Activated CD4-positive, alpha-beta T cell treated with anti-CD3 and anti-CD28 coated beads, Interleukin-2, amount 50 U/mL, for 1 hour (primary cell): ENCODE data around the gene ZNF865.

Experiments
- DNase-seq: peaks from one replicate; pipeline ENCODE4 v3.0.0-alpha.2; 2020

The ZNF865 gene

DNA sequence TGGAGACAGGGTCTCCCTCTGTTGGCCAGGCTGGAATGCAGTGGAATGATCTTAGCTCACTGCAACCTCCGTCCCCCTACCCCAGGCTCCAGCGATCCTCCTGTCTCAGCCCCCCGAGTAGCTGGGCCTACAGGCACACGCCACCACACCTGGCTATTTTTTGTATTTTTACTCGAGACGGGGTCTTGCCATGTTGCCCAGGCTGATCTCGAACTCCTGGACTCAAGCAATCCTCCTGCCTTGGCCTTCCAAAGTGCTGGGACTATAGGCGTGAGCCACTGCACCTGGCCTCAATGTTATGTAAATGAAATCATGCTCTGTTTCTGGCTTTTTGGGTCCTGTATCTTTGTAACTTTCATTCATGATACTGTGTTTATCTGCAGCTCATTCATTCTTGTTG lies 16.7 kb upstream of the ZNF865 start:
- no peak for DNase-seq

DNA sequence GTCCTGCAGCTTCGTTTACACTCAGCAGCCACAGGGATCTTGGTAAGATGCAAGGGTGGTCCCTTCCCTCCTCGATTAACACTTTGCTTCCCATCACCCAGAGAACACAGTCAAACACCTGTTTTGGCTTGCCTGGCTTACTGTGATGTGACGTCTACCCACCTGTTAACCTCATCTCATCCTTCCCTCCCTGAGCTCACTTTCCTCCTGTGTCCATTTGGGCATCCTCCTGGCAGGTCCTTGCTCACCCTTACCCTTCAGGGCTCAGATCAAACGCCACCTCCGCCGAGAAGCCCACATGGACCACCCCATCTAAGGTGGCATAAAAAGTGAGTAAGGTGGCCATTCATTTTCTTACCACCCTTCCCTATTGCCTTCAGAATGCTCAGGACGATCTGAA lies 15.3 kb upstream of the ZNF865 start:
- DNase-seq: no peak

DNA sequence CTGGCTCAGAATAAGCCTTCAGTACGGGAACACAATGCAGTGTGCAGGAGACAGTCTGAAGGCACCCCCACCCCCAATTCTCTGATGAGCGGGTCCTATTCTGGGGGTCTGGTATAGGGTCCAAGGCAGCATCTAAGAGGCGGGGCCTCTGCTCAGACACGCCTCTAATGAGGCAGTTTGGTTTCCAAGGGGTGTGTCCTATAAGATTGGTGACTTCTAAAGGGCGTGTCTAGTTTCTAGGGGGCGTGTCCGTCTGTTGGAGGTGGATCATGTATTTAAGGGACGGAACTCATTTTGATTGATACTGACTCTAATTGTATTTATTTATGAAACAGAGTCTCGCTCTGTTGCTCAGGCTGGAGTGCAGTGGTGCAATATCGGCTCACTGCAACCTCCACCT lies 14.8 kb upstream of the ZNF865 start:
- no peak for DNase-seq

DNA sequence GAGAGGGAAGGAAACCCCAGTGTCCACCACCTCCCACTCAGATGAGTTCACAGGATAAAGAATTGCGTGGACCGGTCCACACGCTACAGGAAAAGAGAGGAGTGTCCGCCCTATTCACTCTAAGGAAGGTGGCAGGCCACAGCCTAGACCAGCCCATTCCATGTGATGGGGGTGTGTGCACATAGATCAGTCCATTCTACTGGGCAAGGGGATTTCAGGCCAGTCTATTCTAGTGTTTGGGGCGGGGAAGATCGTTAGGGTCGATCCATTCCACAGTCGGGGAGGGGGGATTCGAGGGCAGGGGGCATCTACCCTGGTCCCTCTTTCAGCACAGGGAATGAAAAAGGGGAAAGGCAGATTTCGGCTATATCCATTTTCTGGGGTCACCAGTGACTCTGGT lies 13.9 kb upstream of the ZNF865 start:
- DNase-seq: no peak

DNA sequence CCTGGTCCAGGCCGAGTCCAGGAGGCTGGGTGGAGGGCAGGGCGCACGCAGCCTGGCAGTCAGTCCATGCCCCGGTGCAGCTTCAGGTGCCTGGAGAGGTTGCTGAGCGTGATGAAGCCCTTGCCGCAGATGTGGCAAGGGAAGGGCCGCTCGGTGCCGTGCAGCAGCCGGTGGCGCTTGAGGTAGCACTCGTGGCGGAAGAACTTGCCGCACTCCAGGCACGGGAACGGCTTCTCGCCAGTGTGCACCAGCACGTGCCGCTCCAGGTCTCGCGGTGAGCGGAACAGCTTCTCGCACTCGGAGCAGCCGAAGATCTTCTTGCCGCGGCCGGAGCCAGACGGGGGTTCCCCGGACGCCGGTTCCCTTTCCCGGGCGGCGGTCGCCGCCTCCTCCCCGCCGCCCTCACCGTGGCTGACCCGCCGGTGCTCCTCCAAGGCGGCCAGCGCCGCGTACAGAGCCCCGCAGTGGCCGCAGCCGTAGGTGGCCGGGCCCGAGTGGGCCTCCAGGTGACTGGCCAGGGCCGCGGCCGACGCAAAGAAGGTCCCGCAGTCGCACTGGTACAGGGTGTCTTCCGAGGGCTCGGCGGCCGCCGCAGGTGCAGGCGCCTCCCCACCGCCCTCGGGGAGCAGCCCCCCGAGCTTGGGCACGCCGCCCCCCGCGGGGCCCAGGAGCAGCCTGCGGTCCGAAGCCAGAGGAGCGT lies 12.9 kb upstream of the ZNF865 start:
- no peak for DNase-seq

DNA sequence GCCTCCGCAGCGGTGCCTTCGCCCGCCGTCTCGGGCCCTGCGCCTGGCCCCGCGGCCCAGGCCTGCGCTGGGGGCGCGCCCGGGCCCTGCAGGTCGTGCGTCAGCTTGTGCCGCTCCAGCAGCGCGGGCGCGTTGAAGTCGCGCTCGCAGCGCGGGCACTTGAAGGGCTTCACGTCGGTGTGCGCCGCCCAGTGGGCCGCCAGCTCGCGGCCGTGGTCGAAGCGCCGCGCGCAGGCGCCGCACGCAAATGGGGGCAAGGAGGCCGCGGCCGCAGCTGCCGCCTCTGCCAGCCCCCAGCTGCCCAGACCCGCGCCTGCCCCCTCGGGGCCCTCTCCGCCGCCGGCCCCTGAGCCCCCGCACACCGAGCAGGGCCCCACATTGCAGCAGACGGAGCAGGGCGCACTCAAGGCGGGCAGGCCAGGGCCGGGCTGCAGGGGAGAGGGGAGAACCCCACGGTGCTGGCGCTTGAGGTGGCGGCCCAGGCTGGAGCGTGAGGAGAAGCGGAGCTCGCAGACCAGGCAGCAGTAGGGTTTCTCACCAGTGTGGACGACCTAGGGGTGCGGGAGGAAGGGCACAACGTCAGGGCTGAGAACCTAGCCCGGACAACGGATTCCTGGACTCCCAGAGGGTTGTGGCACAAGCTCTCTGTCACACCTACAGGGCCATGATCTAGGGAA lies 12.2 kb upstream of the ZNF865 start:
- DNase-seq: no peak

DNA sequence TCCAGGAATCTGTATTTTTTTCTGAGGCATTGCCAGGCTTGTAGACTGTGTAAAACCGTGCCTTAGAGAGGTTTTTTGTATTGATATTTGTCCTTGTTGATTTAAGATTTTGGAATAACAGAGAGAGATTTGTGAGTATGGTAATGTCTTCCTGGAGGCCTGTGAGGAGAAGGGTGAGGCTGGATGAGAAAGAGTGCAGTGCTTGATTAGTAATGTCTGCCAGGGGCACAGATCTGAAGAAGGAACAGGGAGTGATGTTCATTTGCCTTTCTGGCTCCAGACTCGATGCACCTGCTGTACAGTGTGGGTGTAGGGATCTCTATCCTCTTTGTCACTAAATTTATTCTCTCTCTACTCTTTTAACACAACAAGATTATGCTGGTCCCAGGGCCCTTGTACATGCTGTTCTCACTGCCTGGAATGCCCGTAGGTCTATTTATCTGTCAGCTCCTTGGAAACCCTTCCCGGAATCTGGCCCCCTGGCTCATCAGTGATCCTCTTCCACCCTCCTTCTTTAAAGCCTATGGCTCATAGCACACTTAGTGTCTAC lies 10.4 kb upstream of the ZNF865 start:
- no peak for DNase-seq

DNA sequence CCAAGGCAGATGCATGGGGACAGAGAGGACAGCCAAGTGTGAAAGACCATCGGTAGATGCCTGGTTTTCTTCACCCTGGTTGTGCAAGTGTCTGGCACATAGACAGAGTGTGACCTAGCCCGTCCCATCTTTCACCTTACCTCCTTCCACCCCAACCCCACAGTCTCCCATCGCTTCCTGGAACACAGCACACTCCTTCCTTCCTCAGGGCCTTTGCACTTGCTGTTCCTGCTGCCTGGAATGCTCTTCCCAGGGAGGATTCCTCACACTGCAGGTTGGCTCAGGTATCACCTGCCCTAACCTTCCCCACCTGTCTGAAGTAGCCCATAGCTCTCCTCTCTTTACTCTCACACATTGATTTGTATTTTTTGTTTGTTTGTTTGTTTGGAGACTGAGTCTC lies 9.1 kb upstream of the ZNF865 start:
- no peak for DNase-seq

DNA sequence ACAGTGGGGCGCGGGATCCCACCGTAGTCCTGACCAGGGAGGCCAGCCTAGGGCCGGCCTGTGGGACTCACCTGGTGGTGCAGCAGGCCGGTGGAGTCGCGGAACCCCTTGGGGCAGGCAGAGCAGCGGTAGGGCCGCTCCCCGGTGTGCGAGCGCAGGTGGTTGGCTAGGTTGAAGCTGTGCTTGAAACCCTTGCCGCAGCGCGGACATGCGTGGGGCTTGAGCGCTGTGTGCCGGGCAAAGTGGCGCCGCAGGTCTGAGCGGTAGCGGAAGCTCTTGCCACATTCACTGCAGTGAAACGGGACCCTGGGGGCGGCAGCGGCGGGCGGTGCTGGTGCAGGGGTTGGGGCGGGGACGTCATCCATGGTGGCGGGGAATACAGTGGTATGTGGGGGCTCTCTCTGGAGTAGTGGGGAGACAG lies 7.9 kb upstream of the ZNF865 start:
- DNase-seq: no peak

DNA sequence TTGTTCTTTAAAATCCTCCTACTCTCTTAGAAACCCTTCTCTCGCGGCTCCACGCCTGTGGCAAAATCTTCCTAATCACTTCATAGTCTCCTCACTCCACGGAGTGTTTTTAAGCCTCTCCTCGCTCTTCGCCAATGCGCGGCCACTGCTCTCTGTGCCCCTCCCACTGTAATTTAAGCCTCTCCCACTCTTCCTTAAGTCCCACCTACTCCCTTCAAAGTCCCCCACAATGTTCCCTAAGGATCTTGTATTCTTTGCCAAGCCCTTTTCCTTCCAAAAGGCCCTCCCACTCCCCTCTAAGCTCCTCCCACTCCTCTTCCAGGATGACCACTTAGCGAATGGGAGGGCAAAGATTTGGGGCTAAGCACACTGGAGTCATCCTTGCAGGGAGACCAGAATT lies 7.4 kb upstream of the ZNF865 start:
- no peak for DNase-seq

DNA sequence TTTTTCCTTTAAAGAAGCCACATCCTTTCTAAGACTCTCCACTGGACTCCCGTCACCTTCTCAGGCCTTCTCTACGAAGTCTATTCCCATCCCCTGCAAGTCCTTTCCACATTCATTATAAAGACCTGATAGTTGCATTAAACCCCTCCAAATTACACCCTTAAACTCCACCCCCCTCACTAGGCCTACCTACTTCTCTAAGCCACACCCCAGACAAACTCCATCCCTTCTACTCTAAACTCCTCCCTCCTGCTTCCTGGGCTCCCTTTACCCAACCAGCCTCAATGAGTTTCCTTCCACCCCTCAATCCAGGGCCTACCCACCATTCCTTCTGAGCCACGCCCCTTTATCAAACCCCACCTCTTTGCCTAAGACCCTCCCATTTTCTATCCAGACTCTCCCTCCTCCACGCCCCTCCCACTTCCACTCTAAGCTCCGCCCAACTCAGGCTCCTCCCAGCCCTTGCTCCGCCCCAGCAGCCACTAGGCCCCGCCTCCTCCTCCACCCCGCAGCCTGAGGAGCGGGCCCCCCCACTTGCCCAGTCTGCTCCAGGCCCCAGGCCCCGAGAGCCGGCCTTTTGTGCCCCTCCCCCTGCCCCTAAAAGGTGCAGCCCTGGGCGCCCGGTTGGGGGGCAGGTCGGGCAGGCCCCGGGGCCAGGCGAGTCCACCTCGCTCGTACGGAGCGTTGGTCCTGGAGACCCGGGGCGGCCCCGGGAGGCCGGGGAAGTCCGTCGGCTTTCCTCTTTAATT lies 6.6 kb upstream of the ZNF865 start:
- DNase-seq: peak; percentile 93

DNA sequence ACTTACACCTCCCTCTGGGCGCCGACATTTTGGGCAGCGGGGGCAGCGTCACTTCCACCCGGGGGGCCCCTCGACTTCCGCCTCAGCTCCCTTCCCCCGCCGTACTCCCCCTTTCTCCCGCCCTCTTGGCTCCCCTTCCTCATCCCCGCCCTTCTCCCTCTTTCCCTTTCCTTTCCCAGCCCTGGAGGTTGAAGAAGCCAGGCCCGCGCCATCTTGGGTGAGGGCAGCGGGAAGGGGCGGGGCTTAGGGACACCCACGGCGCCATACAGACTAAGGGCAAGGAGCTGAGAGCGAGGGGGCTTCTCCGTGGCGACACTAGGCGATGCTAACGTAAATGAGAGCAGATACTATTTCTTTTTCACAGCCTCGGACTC lies 6.0 kb upstream of the ZNF865 start, which contains the start of gene FIZ1:
FIZ1 (minus strand) TSS at position 50 of the 374 bp plus-strand sequence. CDS start 1,652 bp downstream, outside the sequence.
- DNase-seq: peak; percentile 93

DNA sequence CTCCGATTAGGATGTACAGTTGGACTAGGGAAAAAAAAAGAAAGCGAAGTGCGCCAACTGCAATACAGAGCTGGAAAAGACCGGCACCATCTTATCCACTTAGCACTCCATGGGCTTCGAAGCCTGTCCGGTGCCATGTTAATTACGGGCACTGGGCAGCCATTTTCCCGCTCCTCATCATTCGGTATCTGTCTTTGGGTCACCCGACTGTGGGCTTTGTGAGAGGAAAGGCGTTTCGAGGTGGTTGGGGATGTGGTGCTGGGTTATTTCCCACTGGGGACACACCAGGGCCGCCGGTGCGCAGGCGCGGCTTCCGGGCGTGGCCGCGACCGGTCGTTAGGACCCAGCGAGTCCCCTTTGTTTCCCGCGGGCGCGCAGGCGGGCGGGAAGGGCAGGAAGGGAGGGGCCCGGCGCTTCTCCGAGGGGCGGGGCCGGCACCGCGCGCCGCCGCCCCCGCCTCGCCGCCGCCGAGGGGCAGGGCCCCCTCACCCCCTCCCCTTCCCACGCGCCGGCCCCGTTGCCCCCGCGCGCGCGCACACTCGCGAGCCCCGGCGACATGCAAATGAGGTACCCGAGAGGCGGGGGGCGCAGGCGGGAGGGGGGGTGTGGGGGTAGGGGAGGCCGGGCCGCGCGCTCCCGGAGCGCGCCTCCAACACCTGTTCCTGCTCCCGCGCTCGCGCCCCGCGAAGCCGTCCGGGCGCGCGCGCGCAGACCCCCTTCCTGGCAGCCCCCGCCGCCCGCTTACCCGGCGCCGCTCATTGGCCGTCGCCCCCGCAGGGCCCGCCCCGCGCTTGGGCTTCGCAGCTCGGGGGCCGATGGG lies 5.4 kb upstream of the ZNF865 start, which contains the start of gene ZNF524:
ZNF524 (plus strand) TSS at position 447 of the 820 bp plus-strand sequence. CDS start 1,825 bp downstream, outside the sequence.
- DNase-seq: peak; percentile 76

DNA sequence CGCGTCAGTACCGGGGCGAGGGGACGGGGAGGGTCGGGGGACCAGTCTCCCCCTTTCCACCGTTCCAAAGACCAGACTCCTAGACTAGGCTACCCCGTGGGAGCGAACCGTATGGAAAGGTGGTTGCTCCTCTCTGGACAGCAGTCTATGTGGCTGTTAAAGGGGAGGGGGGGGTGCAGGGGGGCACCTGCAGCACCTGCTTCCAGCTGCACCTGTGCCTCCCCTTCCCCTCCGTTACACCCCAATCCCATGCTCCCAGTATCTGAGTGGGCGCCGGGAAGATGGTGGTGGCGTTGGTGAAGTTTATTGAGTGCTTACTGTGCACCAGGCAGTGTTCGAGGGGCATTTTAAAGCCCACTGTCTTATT lies 4.8 kb upstream of the ZNF865 start:
- DNase-seq: no peak

DNA sequence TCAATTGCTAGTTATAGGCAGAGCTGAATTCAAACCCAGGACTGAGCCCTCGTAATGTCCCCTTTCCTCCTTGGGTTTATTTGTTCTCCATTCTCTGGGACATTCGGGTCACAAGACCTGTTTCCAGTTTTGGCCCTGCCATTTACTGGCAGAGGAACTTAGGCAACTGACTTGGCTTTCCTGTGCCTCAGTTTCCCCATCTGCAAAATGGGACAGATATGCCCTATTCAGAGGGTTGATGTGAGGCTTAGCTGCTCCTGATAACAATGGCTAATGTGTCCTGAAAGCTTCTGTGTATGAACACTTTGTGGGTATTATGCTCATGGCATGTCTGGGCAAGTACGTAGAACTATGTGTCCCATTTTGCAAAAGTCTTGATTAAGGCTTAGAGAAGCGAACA lies 4.4 kb upstream of the ZNF865 start:
- no peak for DNase-seq

DNA sequence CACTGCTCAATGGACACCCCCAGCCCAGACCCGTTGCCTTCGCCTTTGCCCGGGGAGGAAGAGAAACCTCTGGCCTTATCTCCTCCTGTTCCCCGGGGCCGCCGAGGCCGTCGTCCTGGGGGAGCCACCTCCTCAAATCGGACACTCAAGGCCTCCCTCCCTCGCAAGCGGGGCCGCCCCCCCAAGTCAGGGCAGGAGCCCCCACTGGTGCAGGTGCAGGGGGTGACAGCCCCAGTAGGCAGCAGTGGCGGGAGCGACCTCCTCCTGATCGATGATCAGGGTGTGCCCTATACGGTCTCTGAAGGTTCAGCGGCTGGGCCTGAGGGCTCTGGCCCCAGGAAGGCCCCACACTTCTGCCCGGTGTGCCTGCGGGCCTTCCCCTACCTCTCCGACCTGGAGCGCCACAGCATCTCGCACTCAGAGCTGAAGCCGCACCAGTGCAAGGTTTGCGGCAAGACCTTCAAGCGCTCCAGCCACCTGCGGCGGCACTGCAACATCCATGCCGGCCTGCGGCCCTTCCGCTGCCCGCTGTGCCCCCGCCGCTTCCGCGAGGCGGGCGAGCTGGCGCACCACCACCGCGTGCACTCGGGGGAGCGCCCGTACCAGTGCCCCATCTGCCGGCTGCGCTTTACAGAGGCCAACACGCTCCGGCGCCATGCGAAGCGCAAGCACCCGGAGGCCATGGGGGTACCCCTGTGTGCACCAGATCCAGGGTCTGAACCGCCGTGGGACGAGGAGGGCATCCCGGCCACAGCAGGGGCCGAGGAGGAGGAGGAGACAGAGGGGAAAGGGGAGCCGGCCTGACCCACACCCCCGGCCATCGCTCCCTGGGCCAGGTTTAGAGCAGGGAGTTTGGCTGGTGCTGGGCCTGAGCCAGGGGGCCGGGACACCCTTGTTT lies 3.1 kb upstream of the ZNF865 start:
- no peak for DNase-seq

DNA sequence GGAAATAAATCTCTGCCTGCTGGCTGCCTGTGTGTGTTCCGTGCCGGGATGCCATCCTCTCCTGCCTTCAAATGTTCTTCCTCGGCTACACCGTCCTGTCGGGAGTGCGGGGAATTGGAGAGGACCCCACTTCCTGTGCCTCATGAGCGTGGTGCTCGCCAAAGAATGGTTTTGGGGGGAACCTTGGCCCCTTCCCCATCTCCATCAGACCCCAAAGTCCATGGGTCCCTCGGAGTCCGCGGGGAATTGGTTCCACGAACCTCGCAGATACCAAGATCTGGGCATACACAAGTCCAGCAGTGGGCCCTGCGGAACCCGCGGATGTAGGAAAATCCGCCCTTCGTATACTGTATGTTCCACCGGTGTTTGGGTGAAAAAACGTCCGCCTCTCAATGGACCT lies 2.3 kb upstream of the ZNF865 start:
- no peak for DNase-seq

DNA sequence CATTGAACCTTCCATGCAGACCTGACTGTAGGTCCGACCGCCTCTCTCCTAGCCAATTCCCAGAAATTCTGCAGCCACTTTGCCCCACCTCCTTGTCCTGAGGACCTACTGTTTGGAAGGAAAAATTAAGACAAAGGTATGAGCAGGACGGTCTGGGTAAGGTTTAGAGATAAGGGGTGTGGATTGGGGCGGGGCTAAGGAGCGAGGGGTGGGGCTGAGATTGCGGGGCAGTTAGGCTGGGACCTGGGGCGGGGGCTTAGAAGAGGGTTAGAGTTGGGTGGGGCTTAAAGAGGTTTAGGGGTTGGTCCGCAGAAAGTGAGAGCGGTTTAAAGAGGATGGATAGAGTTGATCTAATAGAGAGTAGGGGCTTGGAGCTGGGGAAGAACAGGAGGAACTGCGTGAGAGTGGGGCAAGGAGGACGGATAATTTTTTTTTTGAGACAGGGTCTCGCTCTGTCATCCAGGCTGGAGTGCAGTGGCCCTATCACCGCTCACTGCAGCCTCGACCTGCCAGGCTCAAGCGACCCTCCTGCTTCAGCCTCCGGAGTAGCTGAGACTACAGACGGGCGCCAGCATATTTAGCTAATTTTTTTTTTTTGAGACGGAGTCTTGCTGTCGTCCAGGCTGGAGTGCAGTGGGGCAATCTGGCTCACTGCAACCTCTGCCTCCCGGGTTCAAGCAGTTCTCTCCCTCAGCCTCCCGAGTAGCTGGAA lies 1.7 kb upstream of the ZNF865 start:
- DNase-seq: no peak

DNA sequence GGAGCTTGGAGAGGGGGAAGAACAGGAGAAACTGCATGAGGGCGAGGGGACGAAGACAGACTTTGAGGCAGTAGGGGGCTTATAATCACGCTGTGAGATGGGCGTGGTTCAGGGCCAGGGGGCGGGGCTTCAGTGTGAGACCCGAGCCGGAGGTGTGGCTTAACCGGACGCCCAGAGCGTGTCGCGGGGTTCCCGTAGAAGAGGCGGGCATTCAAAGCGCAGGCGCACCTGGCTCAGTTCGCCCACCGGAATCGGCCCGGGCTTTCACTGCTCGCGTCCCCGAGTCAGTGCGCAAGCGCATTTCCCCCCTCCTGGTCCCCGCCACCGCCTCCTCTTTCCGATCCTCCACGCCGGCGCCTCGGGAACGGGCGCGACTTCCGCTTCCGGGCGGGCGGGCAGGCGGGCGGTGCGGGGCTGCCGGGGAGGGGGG lies 225 bp upstream of the ZNF865 start:
- DNase-seq: peak; percentile 98

DNA sequence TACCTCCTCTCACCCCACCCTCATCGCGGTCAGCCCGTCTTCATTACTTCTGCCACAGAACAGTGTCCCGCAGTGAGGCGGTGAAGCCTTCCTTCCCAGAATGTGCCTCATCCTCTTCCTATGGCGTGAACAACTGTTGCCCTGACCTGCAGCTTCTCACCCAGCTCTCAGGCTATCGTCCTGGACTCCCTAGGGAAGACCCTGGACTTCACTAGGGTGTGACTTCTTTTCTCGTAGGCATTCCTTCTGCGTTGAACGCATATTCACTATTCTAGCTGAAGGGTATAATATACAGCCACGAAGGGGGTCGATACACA lies 982 bp downstream of the ZNF865 start:
- DNase-seq: no peak

DNA sequence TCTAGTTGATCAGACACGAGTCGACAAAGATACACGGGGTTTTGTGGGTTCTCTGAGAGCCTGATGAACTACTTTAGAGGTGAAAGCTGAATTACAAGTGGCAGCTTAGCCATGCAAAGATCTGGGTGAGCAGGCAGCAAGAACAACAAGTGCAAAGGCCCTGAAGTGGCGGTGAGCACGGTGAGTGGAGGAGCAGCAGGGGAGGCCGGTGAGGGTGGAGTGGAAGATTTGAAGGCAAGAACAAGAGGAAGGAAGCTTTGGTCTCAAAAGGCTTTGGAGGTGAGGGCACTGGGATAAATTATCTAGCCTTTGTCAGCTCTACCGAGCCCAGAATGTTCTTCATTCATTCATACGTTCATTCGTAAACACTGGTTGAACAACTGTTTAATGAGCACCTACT lies 1.4 kb downstream of the ZNF865 start:
- no peak for DNase-seq
